HEK293 (cell line): Measurements from ENCODE around the gene CASKIN1.

Experiments used
- GLIS1 ChIP-seq: fragments of 450-650 bp; formaldehyde crosslinking; IDR thresholded peaks from 2 replicates; pipeline ENCODE4 v1.5.1; 2016; ENCODE audit warnings: missing biosample characterization, missing genetic modification characterization
- KLF17 ChIP-seq: fragments of 450-650 bp; formaldehyde crosslinking; IDR thresholded peaks from 2 replicates; pipeline ENCODE4 v1.5.1; 2016; ENCODE audit warnings: missing biosample characterization, missing genetic modification characterization
- KLF8 ChIP-seq: fragments of 450-650 bp; formaldehyde crosslinking; IDR thresholded peaks from 2 replicates; pipeline ENCODE4 v1.5.1; 2016; ENCODE audit warnings: missing biosample characterization, missing genetic modification characterization
- REPIN1 ChIP-seq: fragments of 450-650 bp; formaldehyde crosslinking; IDR thresholded peaks from 2 replicates; pipeline ENCODE4 v1.5.1; 2017; ENCODE audit warnings: missing biosample characterization, missing genetic modification characterization, low read depth
- ZBTB21 ChIP-seq: fragments of 450-650 bp; formaldehyde crosslinking; IDR thresholded peaks from 2 replicates; pipeline ENCODE4 v1.5.1; 2017; ENCODE audit warnings: missing biosample characterization, missing genetic modification characterization
- ZFP37 ChIP-seq: fragments of 450-650 bp; formaldehyde crosslinking; IDR thresholded peaks from 2 replicates; pipeline ENCODE4 v1.5.1; 2016; ENCODE audit warnings: missing biosample characterization, missing genetic modification characterization
- ZFP69B ChIP-seq: fragments of 450-650 bp; formaldehyde crosslinking; IDR thresholded peaks from 2 replicates; pipeline ENCODE4 v1.5.1; 2016; ENCODE audit warnings: missing biosample characterization, missing genetic modification characterization
- ZNF112 ChIP-seq: fragments of 450-650 bp; formaldehyde crosslinking; IDR thresholded peaks from 2 replicates; pipeline ENCODE4 v1.5.0; 2017; ENCODE audit warnings: missing biosample characterization, missing genetic modification characterization
- ZNF133 ChIP-seq: fragments of 450-650 bp; formaldehyde crosslinking; IDR thresholded peaks from 2 replicates; pipeline ENCODE4 v1.5.1; 2016; ENCODE audit warnings: missing biosample characterization, missing genetic modification characterization
- ZNF16 ChIP-seq: fragments of 450-650 bp; formaldehyde crosslinking; IDR thresholded peaks from 2 replicates; pipeline ENCODE4 v1.5.1; 2016; ENCODE audit warnings: low read depth, missing biosample characterization, missing genetic modification characterization
- ZNF19 ChIP-seq: fragments of 450-650 bp; formaldehyde crosslinking; IDR thresholded peaks from 2 replicates; pipeline ENCODE4; 2016; ENCODE audit warnings: missing biosample characterization, missing genetic modification characterization, low read depth
- ZNF311 ChIP-seq: fragments of 450-650 bp; formaldehyde crosslinking; IDR thresholded peaks from 2 replicates; pipeline ENCODE4 v1.5.1; 2017; ENCODE audit warnings: missing biosample characterization, missing genetic modification characterization, borderline replicate concordance
- ZNF354C ChIP-seq: fragments of 450-650 bp; formaldehyde crosslinking; IDR thresholded peaks from 2 replicates; pipeline ENCODE4 v1.5.1; 2016; ENCODE audit warnings: missing biosample characterization, missing genetic modification characterization, low read depth, borderline replicate concordance
- ZNF433 ChIP-seq: fragments of 450-650 bp; formaldehyde crosslinking; IDR thresholded peaks from 2 replicates; pipeline ENCODE4 v1.5.1; 2016; ENCODE audit warnings: missing biosample characterization, missing genetic modification characterization, low read depth
- ZNF473 ChIP-seq: fragments of 450-650 bp; formaldehyde crosslinking; IDR thresholded peaks from 2 replicates; pipeline ENCODE4 v1.5.1; 2017; ENCODE audit warnings: missing biosample characterization, missing genetic modification characterization
- ZNF518A ChIP-seq: fragments of 450-650 bp; formaldehyde crosslinking; conservative IDR thresholded peaks from 2 replicates; pipeline ENCODE4 v1.5.1; 2016; ENCODE audit warnings: low read depth, missing biosample characterization, missing genetic modification characterization
- ZNF530 ChIP-seq: fragments of 450-650 bp; formaldehyde crosslinking; IDR thresholded peaks from 2 replicates; pipeline ENCODE4 v1.5.1; 2016; ENCODE audit warnings: low read depth, missing biosample characterization, missing genetic modification characterization
- ZNF544 ChIP-seq: fragments of 450-650 bp; formaldehyde crosslinking; IDR thresholded peaks from 2 replicates; pipeline ENCODE4 v1.5.0; 2017; ENCODE audit warnings: missing biosample characterization, missing genetic modification characterization
- ZNF585B ChIP-seq: fragments of 450-650 bp; formaldehyde crosslinking; IDR thresholded peaks from 2 replicates; pipeline ENCODE4 v1.5.1; 2016; ENCODE audit warnings: missing biosample characterization, missing genetic modification characterization
- ZNF701 ChIP-seq: fragments of 450-650 bp; formaldehyde crosslinking; IDR thresholded peaks from 2 replicates; pipeline ENCODE4 v1.5.1; 2016; ENCODE audit warnings: missing biosample characterization, missing genetic modification characterization
- ZSCAN30 ChIP-seq: fragments of 450-650 bp; IDR thresholded peaks from 2 replicates; pipeline ENCODE4 v1.5.1; 2018; ENCODE audit warnings: missing biosample characterization, mild to moderate bottlenecking, missing genetic modification characterization, moderate library complexity
- TF ChIP-seq, protein P1 (sequence below): fragments of 450-650 bp; formaldehyde crosslinking; IDR thresholded peaks from 2 replicates; pipeline ENCODE4 v1.5.1; 2016; ENCODE audit warnings: missing biosample characterization, missing genetic modification characterization
- TF ChIP-seq, protein P2 (sequence below): IDR thresholded peaks from 2 replicates; pipeline ENCODE4 v1.6.1; 2011; ENCODE audit warnings: mild to moderate bottlenecking, low read depth, low read length, borderline replicate concordance
- TF ChIP-seq, protein P3 (sequence below): fragments of 450-650 bp; formaldehyde crosslinking; IDR thresholded peaks from 2 replicates; pipeline ENCODE4 v1.5.1; 2017; ENCODE audit warnings: missing biosample characterization, missing genetic modification characterization

Gene CASKIN1

GRCh38 chr16:2205104-2205966, 8.9 kb upstream of the CASKIN1 start, which contains the start of gene MLST8 (continued):
- TF ChIP-seq KLF8 (peak; percentile 46; the same call in 1 of the 2 replicates), ZBTB21 (tag by site-specific recombination) (no peak; the same call in 1 of the 2 replicates), ZNF112 (no peak), ZNF433 (no peak), ZNF518A (tag by site-specific recombination) (peak; percentile 47; the same call in 1 of the 2 replicates), ZSCAN30 (tag by site-specific recombination) (peak; percentile 60; the same call in 1 of the 2 replicates), KLF17 (tag by site-specific recombination) (peak; percentile 88), ZFP37 (tag by site-specific recombination) (no peak; the same call in 1 of the 2 replicates), ZNF16 (no peak), ZNF19 (no peak), ZNF530 (tag by site-specific recombination) (no peak), ZNF701 (tag by site-specific recombination) (no peak), ZNF473 (no peak), GLIS1 (tag by site-specific recombination) (peak; percentile 66; the same call in 1 of the 2 replicates), ZNF311 (tag by site-specific recombination) (no peak), ZNF133 (tag by site-specific recombination) (no peak), REPIN1 (no peak), ZNF354C (tag by site-specific recombination) (no peak), ZNF544 (tag by site-specific recombination) (no peak), ZNF585B (no peak), ZFP69B (tag by site-specific recombination) (peak; percentile 78)
- TF ChIP-seq, protein P1, sequence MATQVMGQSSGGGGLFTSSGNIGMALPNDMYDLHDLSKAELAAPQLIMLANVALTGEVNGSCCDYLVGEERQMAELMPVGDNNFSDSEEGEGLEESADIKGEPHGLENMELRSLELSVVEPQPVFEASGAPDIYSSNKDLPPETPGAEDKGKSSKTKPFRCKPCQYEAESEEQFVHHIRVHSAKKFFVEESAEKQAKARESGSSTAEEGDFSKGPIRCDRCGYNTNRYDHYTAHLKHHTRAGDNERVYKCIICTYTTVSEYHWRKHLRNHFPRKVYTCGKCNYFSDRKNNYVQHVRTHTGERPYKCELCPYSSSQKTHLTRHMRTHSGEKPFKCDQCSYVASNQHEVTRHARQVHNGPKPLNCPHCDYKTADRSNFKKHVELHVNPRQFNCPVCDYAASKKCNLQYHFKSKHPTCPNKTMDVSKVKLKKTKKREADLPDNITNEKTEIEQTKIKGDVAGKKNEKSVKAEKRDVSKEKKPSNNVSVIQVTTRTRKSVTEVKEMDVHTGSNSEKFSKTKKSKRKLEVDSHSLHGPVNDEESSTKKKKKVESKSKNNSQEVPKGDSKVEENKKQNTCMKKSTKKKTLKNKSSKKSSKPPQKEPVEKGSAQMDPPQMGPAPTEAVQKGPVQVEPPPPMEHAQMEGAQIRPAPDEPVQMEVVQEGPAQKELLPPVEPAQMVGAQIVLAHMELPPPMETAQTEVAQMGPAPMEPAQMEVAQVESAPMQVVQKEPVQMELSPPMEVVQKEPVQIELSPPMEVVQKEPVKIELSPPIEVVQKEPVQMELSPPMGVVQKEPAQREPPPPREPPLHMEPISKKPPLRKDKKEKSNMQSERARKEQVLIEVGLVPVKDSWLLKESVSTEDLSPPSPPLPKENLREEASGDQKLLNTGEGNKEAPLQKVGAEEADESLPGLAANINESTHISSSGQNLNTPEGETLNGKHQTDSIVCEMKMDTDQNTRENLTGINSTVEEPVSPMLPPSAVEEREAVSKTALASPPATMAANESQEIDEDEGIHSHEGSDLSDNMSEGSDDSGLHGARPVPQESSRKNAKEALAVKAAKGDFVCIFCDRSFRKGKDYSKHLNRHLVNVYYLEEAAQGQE (tag by site-specific recombination) = no peak
- TF ChIP-seq, protein P2, sequence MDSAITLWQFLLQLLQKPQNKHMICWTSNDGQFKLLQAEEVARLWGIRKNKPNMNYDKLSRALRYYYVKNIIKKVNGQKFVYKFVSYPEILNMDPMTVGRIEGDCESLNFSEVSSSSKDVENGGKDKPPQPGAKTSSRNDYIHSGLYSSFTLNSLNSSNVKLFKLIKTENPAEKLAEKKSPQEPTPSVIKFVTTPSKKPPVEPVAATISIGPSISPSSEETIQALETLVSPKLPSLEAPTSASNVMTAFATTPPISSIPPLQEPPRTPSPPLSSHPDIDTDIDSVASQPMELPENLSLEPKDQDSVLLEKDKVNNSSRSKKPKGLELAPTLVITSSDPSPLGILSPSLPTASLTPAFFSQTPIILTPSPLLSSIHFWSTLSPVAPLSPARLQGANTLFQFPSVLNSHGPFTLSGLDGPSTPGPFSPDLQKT = no peak
- TF ChIP-seq, protein P3, sequence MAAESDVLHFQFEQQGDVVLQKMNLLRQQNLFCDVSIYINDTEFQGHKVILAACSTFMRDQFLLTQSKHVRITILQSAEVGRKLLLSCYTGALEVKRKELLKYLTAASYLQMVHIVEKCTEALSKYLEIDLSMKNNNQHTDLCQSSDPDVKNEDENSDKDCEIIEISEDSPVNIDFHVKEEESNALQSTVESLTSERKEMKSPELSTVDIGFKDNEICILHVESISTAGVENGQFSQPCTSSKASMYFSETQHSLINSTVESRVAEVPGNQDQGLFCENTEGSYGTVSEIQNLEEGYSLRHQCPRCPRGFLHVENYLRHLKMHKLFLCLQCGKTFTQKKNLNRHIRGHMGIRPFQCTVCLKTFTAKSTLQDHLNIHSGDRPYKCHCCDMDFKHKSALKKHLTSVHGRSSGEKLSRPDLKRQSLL = 0 out of 2 replicates have a peak, but pooled peaks have one; percentile 3
